ENCODE measurements around the gene RAD23B.

Gene RAD23B

DNA sequence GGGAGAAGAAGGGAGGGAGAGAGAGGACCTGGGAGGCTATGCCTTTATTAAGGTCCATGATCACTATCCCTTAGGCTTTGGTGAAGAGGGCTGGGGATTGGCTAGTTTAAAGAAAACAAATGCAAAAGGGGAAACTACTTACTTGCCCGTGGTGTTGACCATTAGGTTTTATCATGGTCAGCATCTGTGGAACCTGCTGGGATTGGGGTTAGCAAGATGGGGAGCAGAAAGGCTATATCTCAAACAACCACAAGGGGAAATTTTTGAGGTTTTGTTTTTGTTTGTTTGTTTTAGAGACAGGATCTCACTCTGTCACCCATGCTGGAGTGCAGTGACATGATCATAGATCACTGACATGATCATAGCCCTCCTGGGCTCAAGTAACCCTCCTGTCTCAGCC is 9.0 kb upstream of the RAD23B start:
- Histone ChIP-seq H3K9me3 (ENCODE audit: control insufficient read depth, low read length) (no peaks in the 10 kb centered on the region), H3K27me3 (ENCODE audit: control insufficient read depth, insufficient read depth, low read length) (no peaks in the 10 kb centered on the region), H3K9ac (no peak overlapping the region), H3K4me2 (ENCODE audit: low read length) (no peak overlapping the region), H2AFZ (no peak overlapping the region), H3K4me3 (ENCODE audit: low read depth, low read length) (no peak overlapping the region), H3K4me1 (no peaks in the 10 kb centered on the region), H3K27ac (no peak overlapping the region), H3K36me3 (ENCODE audit: control insufficient read depth, insufficient read depth, low read length) (no peaks in the 10 kb centered on the region), H3K79me2 (no peaks in the 10 kb centered on the region)
- TF ChIP-seq, protein P1, sequence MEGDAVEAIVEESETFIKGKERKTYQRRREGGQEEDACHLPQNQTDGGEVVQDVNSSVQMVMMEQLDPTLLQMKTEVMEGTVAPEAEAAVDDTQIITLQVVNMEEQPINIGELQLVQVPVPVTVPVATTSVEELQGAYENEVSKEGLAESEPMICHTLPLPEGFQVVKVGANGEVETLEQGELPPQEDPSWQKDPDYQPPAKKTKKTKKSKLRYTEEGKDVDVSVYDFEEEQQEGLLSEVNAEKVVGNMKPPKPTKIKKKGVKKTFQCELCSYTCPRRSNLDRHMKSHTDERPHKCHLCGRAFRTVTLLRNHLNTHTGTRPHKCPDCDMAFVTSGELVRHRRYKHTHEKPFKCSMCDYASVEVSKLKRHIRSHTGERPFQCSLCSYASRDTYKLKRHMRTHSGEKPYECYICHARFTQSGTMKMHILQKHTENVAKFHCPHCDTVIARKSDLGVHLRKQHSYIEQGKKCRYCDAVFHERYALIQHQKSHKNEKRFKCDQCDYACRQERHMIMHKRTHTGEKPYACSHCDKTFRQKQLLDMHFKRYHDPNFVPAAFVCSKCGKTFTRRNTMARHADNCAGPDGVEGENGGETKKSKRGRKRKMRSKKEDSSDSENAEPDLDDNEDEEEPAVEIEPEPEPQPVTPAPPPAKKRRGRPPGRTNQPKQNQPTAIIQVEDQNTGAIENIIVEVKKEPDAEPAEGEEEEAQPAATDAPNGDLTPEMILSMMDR (IDR thresholded peaks at IDR 0.05): no peak

DNA sequence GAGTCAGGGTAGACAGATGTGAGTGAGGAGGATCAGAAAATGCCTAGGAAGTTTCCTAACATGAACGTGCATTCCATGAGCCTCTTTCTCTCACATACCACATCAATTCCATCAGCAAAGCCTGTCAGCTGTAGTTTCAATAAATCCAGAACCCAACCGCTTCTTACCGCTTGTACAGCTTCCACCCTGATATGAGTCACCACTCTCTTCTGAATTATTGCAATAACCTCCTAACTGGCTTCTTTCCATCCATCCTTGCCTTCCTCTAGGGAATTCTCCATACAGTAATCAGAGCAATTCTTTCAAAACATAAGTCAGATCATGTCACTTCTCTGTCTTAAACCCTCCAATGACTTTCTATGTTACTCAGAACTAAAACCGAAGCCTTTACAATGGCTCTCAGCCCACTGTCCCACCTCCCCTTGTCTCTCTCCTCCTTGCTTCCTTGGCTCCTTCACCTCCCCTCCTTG is 8.1 kb upstream of the RAD23B start:
- H3K4me2 ChIP-seq (ENCODE audit: low read length): no peak overlapping the region
- H3K4me3 ChIP-seq (ENCODE audit: low read depth, low read length): no peak overlapping the region
- no peaks in the 10 kb centered on the region for H3K4me1 ChIP-seq
- no peak overlapping the region for H3K27ac ChIP-seq
- H3K9me3 ChIP-seq (ENCODE audit: control insufficient read depth, low read length): no peaks in the 10 kb centered on the region
- no peak overlapping the region for H3K9ac ChIP-seq
- TF ChIP-seq, protein P1 (IDR thresholded peaks at IDR 0.05): no peak
- no peaks in the 10 kb centered on the region for H3K79me2 ChIP-seq
- H3K27me3 ChIP-seq (ENCODE audit: control insufficient read depth, insufficient read depth, low read length): no peaks in the 10 kb centered on the region
- H3K36me3 ChIP-seq (ENCODE audit: control insufficient read depth, insufficient read depth, low read length): no peaks in the 10 kb centered on the region
- no peak overlapping the region for H2AFZ ChIP-seq

DNA sequence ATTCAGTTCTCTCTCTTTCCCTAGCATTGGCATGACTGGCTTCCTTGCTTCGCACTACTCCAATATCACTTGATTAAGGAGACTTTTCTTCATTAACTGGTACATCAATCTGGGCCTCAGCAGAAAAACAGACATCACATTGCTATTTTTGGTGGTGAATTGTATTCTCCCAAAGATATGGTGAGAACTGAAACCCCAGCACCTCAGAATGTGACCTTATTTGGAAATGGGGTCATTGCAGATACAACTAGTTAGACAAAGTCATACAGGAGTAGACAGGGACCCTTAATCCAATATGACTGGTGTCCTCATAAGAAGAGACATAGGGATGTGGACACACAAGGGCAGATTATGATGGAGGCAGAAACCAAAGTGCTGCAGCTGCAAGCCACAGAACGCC is 7.5 kb upstream of the RAD23B start:
- Histone ChIP-seq H3K4me3 (ENCODE audit: low read depth, low read length) (no peak overlapping the region), H3K4me2 (ENCODE audit: low read length) (no peak overlapping the region), H2AFZ (no peak overlapping the region), H3K9me3 (ENCODE audit: control insufficient read depth, low read length) (no peaks in the 10 kb centered on the region), H3K27ac (no peak overlapping the region), H3K4me1 (no peaks in the 10 kb centered on the region), H3K36me3 (ENCODE audit: control insufficient read depth, insufficient read depth, low read length) (no peaks in the 10 kb centered on the region), H3K79me2 (no peaks in the 10 kb centered on the region), H3K27me3 (ENCODE audit: control insufficient read depth, insufficient read depth, low read length) (no peaks in the 10 kb centered on the region), H3K9ac (no peak overlapping the region)
- TF ChIP-seq, protein P1 (IDR thresholded peaks at IDR 0.05): no peak

DNA sequence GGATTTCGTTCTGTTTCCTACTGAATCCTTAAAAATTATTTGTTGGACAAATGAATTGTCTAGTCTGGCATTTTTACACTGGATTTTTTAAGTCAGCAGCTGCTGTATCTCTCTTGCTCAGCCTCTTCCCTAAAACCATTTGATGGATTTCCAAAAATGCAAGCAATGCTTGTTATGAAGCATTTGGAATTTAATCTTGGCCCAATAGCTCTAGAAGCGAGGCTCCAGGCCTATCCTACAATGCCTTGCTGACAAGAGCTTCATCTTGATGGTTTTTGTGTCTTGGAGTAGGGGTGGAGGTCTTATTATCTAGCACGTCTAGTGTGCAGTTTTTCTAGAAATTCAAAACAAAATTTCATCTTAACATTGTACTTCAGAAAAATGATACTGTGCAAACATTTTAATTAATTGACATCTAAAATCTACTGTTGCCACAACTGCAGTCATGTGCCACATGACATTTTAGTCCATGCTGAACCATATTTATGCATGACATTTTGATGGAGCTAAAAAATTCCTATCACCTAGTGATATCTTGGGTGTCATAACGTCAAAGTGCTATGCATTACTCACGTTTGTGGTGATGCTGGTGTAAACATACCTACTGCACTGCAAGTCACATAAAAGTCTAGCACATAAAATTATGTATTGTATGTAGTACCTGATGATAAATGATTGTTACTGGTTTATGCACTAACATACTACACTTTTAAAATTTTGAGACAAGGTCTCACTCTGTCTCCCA is 5.9 kb upstream of the RAD23B start:
- no peak overlapping the region for H2AFZ ChIP-seq
- H3K36me3 ChIP-seq (ENCODE audit: control insufficient read depth, insufficient read depth, low read length): no peaks in the 10 kb centered on the region
- H3K9me3 ChIP-seq (ENCODE audit: control insufficient read depth, low read length): no peaks in the 10 kb centered on the region
- no peaks in the 10 kb centered on the region for H3K79me2 ChIP-seq
- no peak overlapping the region for H3K9ac ChIP-seq
- no peaks in the 10 kb centered on the region for H3K27me3 ChIP-seq (ENCODE audit: control insufficient read depth, insufficient read depth, low read length)
- TF ChIP-seq, protein P1 (IDR thresholded peaks at IDR 0.05): no peak
- H3K27ac ChIP-seq: no peak overlapping the region
- H3K4me3 ChIP-seq (ENCODE audit: low read depth, low read length): no peak overlapping the region
- H3K4me2 ChIP-seq (ENCODE audit: low read length): no peak overlapping the region
- H3K4me1 ChIP-seq: no peaks in the 10 kb centered on the region

DNA sequence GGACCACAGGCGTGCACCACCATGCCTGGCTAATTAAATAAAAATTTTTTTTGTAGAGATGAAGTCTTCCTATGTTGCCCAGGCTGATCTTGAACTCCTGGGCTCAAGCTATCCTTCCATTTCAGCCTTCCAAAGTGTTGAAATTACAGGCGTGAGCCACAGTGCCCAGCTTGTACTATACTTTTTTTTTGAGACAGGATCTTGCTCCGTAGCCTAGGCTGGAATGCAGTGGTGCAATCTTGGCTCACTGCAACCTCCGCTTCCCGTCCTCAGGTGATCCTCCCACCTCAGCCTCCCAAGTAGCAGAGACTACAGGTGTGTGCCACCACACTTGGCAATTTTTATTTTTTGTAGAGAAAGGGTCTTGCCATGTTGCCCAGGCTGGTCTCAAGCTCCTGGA is 5.3 kb upstream of the RAD23B start:
- Histone ChIP-seq H3K27ac (no peak overlapping the region), H3K36me3 (ENCODE audit: control insufficient read depth, insufficient read depth, low read length) (no peaks in the 10 kb centered on the region), H3K4me2 (ENCODE audit: low read length) (no peak overlapping the region), H3K79me2 (no peaks in the 10 kb centered on the region), H3K9me3 (ENCODE audit: control insufficient read depth, low read length) (no peaks in the 10 kb centered on the region), H2AFZ (no peak overlapping the region), H3K27me3 (ENCODE audit: control insufficient read depth, insufficient read depth, low read length) (no peaks in the 10 kb centered on the region), H3K4me3 (ENCODE audit: low read depth, low read length) (no peak overlapping the region), H3K9ac (no peak overlapping the region), H3K4me1 (no peaks in the 10 kb centered on the region)
- TF ChIP-seq, protein P1 (IDR thresholded peaks at IDR 0.05): no peak

All from parathyroid adenoma (tissue), 2 donors.